ENCODE results near the gene IFRD2.

GRCh38 chr3:50326182-50326541 is 33.9 kb upstream of the IFRD2 start:
- TF ChIP-seq CTCF (conservative IDR thresholded peaks at IDR 0.05; ENCODE audit: low read length) (no peak), EZH2phosphoT487 (IDR thresholded peaks at IDR 0.05; ENCODE audit: borderline replicate concordance) (no peak)

Measured in Loucy (cell line).